GM12891 (cell line): ENCODE results near the gene CORO2B.

Experiments
- DNase-seq: peaks from one replicate; pipeline ENCODE4 v3.0.0; 2011; ENCODE audit warnings: low spot score; ENCODE audit not compliant: insufficient read length
- FAIRE-seq: peaks from 2 replicates; lab custom pipeline; 2011; peaks lifted over from hg19 to GRCh38; lab: Jason Lieb, UNC
- PAX5 ChIP-seq: IDR thresholded peaks from 2 replicates; pipeline ENCODE4 v1.6.1; 2011; ENCODE audit warnings: low read length, moderate library complexity, mild to moderate bottlenecking; ENCODE audit not compliant: insufficient read depth, severe bottlenecking
- POLR2A ChIP-seq: IDR thresholded peaks from 2 replicates; pipeline ENCODE4 v1.6.1; 2011; ENCODE audit warnings: low read depth, low read length, control low read depth
- POLR2AphosphoS5 ChIP-seq: IDR thresholded peaks from 2 replicates; pipeline ENCODE4 v1.6.1; 2011; ENCODE audit warnings: low read depth, low read length, control low read depth
- POU2F2 ChIP-seq: IDR thresholded peaks from 2 replicates; pipeline ENCODE4 v1.6.1; 2011; ENCODE audit warnings: low read depth, mild to moderate bottlenecking, control low read depth, low read length, moderate library complexity
- SPI1 ChIP-seq: IDR thresholded peaks from 2 replicates; pipeline ENCODE4 v1.6.1; 2011; ENCODE audit warnings: low read depth, low read length, control low read depth
- TAF1 ChIP-seq: IDR thresholded peaks from 2 replicates; pipeline ENCODE4 v1.6.1; 2011; ENCODE audit warnings: low read depth, low read length, control low read depth

CORO2B gene

GRCh38 chr15:68618908-68619698 lies 40.3 kb downstream of the CORO2B start:
- no peak for TF ChIP-seq SPI1
- no peak for TF ChIP-seq POU2F2
- TF ChIP-seq POLR2A = no peak
- TF ChIP-seq TAF1 = no peak
- TF ChIP-seq PAX5 = no peak
- TF ChIP-seq POLR2AphosphoS5 = no peak
- FAIRE-seq (no peak), DNase-seq (no peak)

- TF ChIP-seq TAF1 = no peak
- DNase-seq (no peak), FAIRE-seq (no peak)
Measured at GRCh38 chr15:68620721-68621527, 42.1 kb downstream of the CORO2B start.

GRCh38 chr15:68621535-68621934 lies 42.7 kb downstream of the CORO2B start:
- no peak for FAIRE-seq
- TF ChIP-seq TAF1 (no peak), POLR2AphosphoS5 (no peak), SPI1 (peak; percentile 51), POLR2A (no peak), PAX5 (no peak), POU2F2 (no peak)
- DNase-seq = no peak

- FAIRE-seq (no peak), DNase-seq (no peak)
Measured at GRCh38 chr15:68623301-68623892, 44.6 kb downstream of the CORO2B start.

GRCh38 chr15:68625853-68626252 lies 47.1 kb downstream of the CORO2B start:
- no peak for TF ChIP-seq POU2F2
- TF ChIP-seq SPI1 = no peak
- TF ChIP-seq PAX5 = no peak
- no peak for TF ChIP-seq TAF1
- no peak for TF ChIP-seq POLR2A
- TF ChIP-seq POLR2AphosphoS5 = no peak
- DNase-seq (no peak), FAIRE-seq (no peak)

More at GRCh38 chr15:68623301-68623892, 44.6 kb downstream of the CORO2B start:
- TF ChIP-seq SPI1 (no peak), POU2F2 (no peak), POLR2AphosphoS5 (no peak), TAF1 (no peak), POLR2A (no peak), PAX5 (no peak)

- no peak for FAIRE-seq
- TF ChIP-seq POU2F2 (no peak), TAF1 (no peak), POLR2AphosphoS5 (no peak), PAX5 (no peak), POLR2A (no peak), SPI1 (no peak)
Measured at GRCh38 chr15:68626283-68626682, 47.5 kb downstream of the CORO2B start.

GRCh38 chr15:68626739-68627138 lies 47.9 kb downstream of the CORO2B start:
- no peak for DNase-seq
- no peak for FAIRE-seq
- TF ChIP-seq PAX5 = no peak
- no peak for TF ChIP-seq POLR2A
- TF ChIP-seq POLR2AphosphoS5 = no peak
- no peak for TF ChIP-seq POU2F2
- TF ChIP-seq SPI1 = no peak
- TF ChIP-seq TAF1 = no peak

More at GRCh38 chr15:68626283-68626682, 47.5 kb downstream of the CORO2B start:
- DNase-seq = no peak

- no peak for DNase-seq
- FAIRE-seq = no peak
Measured at GRCh38 chr15:68627476-68627875, 48.7 kb downstream of the CORO2B start.

GRCh38 chr15:68627995-68628394 lies 49.2 kb downstream of the CORO2B start:
- TF ChIP-seq POU2F2 = no peak
- TF ChIP-seq POLR2AphosphoS5 = no peak
- no peak for TF ChIP-seq TAF1
- TF ChIP-seq POLR2A = no peak
- no peak for TF ChIP-seq PAX5
- TF ChIP-seq SPI1 = no peak
- no peak for DNase-seq
- FAIRE-seq = no peak

More at GRCh38 chr15:68627476-68627875, 48.7 kb downstream of the CORO2B start:
- TF ChIP-seq PAX5 = no peak
- TF ChIP-seq TAF1 = no peak
- no peak for TF ChIP-seq POLR2A
- TF ChIP-seq POLR2AphosphoS5 = no peak
- TF ChIP-seq SPI1 = no peak
- TF ChIP-seq POU2F2 = no peak
